CD4-positive, alpha-beta T cell treated with Interleukin-1 beta for 1 hour (primary cell): ENCODE data around the gene IFNB1.

Experiments
- DNase-seq, 2 donors: peaks; one replicate each; pipeline ENCODE4 v3.0.0-alpha.2; 2020 to 2022

Gene IFNB1

DNA sequence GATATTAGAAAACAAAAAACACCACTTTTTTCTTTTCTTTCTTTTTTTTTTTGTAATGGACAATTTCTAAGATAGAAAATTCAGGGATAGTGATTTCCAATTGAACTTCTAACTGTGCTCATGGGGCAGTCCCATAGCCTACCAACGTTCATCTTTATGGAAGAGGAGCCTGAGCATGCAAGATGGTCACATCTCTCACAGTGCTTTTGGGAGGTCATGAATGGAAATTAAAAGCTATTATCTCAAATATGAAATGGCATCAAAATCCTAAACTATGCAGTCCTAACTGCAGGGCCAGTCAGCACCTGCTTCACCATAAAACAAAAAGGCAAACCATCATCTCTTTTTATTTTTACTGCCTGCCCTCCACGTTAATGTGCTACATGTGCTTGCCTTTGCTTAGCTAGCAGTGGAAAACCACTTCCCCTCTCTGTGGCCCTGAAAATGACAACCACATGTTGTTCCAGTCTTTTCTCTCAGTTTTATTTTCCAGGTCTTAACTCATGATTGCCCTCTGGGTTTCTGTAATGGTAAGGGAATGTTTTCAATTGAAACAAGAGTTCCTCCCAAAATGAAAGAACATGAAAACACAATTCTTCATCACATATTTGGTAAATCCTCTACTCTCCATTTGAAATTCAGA is 16.7 kb downstream of the IFNB1 start:
- DNase-seq = no peak

DNA sequence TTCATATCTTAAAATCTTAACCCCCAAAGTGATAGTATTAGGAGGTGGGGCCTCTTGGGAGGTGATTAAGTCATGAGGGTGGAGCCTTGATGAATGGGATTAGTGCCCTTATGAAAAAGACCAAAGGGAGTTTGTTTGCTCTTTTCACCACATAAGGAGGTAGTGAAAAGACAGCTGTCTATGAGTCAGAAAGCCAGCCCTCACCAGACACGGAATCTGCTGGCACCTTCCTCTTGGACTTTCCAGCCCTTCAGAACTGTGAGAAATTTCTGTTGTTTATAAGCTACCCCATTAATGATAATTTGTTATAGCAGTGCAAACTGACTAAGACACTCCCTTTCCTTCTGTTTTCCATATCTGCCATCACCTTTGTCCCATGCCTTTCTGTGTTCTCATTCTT is 20.8 kb downstream of the IFNB1 start:
- no peak for DNase-seq

DNA sequence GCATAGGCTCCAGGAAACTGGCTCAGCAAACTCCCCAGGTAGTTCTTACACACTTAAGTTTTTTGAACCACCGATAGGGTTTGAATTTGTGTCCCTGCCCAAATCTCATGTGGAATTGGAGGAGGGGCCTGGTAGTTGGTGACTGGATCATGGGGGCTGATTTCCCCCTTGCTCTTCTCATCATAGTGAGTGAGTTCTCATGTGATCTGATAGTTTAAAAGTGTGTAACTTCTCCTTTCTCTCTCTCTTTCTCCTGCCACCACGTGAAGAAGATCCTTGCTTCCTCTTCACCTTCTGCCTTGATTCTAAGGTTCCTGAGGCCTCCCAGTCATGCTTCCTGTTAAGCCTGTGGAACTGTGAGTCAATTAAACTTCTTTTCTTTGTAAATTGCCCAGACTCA is 23.9 kb downstream of the IFNB1 start:
- no peak for DNase-seq

DNA sequence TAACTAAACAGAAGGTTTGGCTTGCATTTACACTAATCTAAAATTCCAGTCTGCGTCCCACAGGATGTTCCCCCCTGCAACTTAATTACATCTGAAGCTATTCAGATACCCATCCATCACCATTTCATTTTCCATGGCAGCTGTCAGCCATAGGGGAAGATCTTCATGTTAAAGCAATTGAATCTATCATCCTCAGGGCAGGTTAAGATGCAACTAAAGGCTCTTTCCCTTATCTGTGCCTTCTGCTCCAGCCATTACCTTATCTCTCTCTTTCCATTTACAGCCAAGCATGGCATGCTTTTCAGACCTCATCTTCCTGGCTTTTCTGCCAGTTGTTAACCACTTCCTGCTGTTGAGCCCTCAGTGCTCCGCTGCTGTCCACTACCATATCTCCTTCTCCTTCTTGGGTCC is 30.5 kb downstream of the IFNB1 start:
- DNase-seq = no peak

DNA sequence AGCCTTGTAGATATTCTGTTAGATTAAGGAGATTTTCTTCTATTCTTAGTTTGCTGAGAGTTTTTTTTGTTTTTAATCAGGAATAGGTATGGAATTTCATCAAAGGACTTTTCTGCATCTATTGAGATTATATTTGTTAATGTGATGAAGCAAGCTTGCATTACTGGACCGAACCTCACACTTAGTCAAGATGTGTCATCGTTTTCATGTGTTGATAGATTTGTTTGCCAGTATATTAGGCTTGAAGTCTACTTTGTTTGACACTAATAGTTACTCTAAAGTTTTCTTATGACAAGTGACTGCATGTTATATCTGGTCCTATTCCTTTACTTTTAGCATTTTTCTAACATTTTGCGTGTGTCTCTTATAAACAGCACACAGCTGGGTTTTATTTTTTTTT is 33.9 kb downstream of the IFNB1 start:
- DNase-seq = no peak

DNA sequence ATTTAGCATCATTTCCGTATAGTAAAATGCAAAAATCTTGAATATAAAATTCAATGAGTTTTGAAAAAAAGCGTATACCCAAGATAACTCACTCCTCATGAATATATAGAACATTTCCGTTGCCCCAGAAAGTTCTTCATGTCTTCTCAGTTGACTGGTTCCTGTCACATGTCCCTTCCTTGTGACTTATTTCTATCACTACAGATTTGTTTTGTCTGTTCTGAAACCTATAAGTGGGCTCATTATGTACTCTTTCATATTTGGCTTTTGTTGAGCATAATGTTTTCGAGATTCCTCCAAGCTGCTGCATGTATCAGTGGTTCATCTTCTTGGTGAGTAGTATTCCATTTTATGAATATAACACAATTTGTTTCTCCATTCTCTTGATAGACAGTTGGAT is 35.3 kb downstream of the IFNB1 start:
- no peak for DNase-seq

DNA sequence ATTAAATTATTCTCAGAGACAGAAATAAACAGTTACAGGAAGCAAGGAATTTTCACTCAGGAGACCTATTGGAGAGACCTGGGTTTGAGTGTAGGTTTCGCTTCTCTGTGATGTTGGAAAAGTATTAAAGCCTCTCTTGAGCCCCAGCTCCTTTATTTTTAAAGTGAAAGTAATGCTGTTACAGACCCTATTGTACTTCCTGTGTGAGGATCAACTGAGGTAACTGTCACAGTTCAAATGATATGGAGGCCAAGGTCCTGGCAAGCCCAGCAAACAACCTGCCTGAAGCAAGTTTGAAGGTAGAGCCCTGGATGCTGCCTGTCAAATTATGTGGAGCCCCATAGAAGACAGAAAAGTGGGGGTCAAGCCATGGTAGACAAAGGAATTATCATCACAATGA is 38.4 kb downstream of the IFNB1 start:
- no peak for DNase-seq

DNA sequence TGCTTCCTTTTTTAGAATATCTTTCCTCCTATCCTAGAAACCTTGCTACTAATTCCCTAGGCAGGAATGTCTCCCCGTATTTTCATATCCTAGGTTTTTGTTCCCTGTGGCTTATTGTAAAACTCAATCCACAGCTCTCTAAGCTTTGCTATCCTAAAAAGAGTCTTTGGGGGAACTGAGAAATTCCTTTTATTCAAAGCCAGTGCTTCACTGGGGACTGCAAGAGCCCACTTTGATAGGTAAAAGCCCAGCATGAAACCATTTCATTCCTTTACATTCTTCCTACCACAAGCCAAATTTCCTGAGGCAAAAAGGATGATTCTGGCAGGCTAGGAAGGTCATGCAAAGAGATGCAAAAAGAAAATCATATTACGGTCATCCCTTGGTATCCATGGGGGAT is 40.5 kb downstream of the IFNB1 start:
- DNase-seq = no peak

DNA sequence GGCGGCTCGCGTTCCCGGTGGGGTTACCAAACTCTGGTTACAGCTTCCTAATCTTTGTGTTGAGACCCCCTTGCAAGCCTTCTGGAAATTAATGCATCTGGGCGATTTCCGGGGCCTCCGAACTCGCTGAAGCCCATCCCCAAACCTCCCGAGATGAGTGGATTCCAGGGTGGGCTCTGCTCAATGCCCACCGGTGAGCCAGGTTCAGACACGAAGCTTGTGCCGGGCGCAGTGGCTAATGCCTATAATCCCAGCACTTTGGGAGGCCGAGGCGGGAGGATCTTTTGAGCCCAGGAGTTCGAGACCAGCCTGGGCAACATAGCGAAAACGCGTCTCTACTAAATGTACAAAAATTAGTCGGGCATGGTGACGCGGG is 45.9 kb downstream of the IFNB1 start:
- no peak for DNase-seq

DNA sequence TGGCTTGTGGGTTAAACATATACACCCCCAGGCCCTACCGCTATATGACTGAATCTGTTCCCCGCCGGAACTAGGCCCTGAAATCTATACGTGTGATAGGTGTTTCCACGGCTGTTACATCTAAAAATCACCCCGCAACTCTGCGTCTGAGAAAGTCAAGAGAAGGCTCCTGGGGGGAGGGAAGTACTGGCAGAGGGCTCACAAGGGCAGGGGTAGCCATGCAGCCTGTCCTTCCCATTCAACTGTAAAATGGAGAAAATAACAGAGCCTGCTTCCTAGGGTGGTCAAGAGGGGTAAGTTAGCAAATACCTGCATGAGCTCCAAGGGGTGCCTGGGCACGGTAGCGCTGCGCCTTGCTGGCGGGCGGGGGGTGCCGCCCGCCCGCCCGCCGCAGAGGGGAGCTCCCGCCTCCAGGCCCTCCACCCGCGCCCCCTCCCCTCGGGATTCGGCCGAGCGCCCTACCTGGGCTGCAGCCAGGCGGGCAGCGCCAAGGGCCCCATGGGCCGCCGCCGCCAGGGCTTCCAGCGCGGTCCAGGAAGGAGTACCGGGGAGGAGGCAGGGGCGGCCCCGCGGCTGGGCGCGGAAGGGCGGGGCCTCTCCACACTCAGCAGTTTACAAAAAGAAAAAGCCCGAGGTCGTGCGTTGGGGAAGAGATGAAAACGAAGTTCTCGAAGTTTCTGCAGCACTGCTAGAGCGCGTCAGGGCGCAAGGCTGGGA is 46.5 kb downstream of the IFNB1 start, which contains the start of gene HACD4:
TSS of gene HACD4 (minus strand) at position 550 of the 717 bp plus-strand sequence. CDS start at position 500, 50 bp downstream.
- DNase-seq = peak; percentile 68 to 74

DNA sequence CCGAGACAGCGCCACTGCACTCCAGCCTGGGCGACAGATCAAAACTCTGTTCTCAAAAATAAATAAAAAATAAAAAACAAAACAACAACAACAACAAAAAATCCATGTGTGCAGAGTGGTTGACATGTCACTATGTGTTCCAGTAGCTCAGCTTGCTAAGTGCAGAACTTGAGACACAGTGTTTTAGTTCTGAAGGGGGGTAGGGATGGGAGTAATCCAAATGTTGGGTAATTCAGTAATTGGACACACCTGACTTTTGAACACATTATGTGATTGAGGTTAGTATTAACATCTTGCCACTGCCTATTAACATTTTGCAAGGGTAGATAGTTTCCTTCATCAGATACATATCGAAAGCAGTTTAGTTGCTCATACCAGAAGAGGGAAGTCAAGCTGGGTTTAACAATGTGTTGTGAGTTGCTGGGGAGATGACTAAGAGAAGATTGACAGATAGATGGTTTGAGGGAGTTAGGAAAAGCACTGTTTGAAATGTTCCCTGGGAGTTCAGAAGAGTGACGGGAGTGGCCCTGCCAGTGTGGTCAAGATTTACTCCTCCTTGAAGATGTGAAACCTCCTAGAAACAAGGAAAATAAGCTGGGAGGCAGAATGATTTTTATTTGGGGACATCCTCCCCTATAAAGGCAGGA is 47.2 kb downstream of the IFNB1 start:
- peak in 1 of 2 donors; percentile 46 for DNase-seq

DNA sequence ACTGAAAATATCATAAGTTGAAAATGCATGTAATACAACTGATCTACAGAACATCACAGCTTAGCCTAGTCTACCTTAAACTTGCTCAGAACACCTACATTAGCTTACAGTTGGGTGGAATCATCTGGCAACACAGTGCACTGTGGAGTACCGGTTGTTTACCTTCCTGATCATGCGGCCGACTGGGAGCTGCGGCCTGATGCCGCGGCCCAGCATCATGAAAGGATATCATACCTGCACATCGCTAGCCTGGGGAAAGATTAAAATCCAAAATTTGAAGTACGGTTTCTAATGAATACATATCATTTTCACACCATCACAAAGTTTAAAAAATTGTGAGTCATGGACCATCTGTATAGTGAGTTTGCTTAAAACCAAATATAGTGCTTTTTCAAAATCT is 48.1 kb downstream of the IFNB1 start:
- no peak for DNase-seq

DNA sequence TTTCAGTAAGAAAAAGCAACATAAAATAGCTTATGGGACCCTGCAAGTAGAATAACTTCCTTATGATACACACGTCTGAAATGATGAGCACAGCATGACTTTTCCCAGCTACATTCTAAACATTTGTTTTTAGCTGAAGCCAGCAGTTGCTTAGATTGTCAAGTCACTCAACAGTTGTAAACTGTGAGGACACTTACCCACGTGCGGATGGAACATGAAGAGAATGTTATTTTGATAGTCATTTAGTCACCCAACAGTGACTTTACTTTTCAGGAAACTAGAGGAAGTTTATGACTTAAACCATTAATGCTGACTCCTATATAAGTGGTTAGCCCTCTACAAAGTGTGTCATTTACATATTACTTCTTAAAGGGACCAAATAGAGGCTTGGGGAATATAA is 49.3 kb downstream of the IFNB1 start:
- no peak for DNase-seq

DNA sequence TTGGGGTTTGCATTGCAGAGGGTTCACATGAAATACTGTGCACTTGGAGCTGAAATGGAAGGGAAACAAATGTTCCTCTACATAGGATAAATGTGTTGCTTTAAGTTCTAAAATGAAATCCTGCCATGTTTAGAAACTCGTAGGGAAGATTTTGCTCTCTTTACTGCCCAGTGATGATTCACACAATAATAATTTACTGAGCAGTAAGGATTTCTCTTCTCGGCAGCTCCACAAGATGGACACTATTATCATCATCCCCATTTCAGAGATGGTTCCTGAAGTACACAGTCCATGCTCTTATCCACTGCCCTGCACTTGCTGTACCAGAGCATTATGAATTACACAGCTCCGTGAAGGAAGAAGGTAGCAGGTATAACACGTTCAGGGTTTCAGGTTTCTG is 50.4 kb downstream of the IFNB1 start:
- no peak for DNase-seq
